Fibroblast of skin of scalp (primary cell): ENCODE results near the gene SDE2.
"Not testable (repeated sequence)": the region's sequence is repeated elsewhere in the genome, so short reads cannot be mapped to it uniquely, and the experiment has no call there.

Source experiments
- DNase-seq: peaks from one replicate; pipeline ENCODE4 v3.0.0-alpha.2; 2013

SDE2 gene

GRCh38 chr1:225974454-225974853 lies 24.7 kb downstream of the SDE2 start:
- no peak for DNase-seq

- DNase-seq: no peak
These were observed 26.0 kb downstream of the SDE2 start for GRCh38 chr1:225973158-225973557.

- DNase-seq: no peak
These were observed 26.6 kb downstream of the SDE2 start for GRCh38 chr1:225972344-225973152.

GRCh38 chr1:225970592-225971157 lies 28.5 kb downstream of the SDE2 start:
- not testable (repeated sequence) for DNase-seq

GRCh38 chr1:225969751-225970150 lies 29.4 kb downstream of the SDE2 start:
- DNase-seq: not testable (repeated sequence)

- DNase-seq: no peak
These were observed 33.9 kb downstream of the SDE2 start for GRCh38 chr1:225965231-225965630.

- DNase-seq: no peak
These were observed 35.2 kb downstream of the SDE2 start for GRCh38 chr1:225963735-225964530.

GRCh38 chr1:225962440-225962975 lies 36.6 kb downstream of the SDE2 start:
- DNase-seq: no peak

GRCh38 chr1:225961659-225962439 lies 37.3 kb downstream of the SDE2 start:
- no peak for DNase-seq

- DNase-seq: no peak
These were observed 41.1 kb downstream of the SDE2 start for GRCh38 chr1:225958041-225958440.

GRCh38 chr1:225954753-225955152 lies 44.4 kb downstream of the SDE2 start:
- DNase-seq: no peak

GRCh38 chr1:225953315-225953714 lies 45.8 kb downstream of the SDE2 start:
- DNase-seq: no peak

- DNase-seq: no peak
These were observed 48.1 kb downstream of the SDE2 start for GRCh38 chr1:225950905-225951497.

- DNase-seq: no peak
These were observed 50.1 kb downstream of the SDE2 start for GRCh38 chr1:225949041-225949440.

GRCh38 chr1:225946803-225947202 lies 52.3 kb downstream of the SDE2 start:
- no peak for DNase-seq

- DNase-seq: no peak
These were observed 53.0 kb downstream of the SDE2 start for GRCh38 chr1:225946082-225946620.

GRCh38 chr1:225945564-225945963 lies 53.6 kb downstream of the SDE2 start:
- DNase-seq: no peak

GRCh38 chr1:225944951-225945350 lies 54.2 kb downstream of the SDE2 start:
- no peak for DNase-seq

GRCh38 chr1:225944387-225944786 lies 54.8 kb downstream of the SDE2 start:
- no peak for DNase-seq

- DNase-seq: no peak
These were observed 55.6 kb downstream of the SDE2 start for GRCh38 chr1:225943582-225943981.

- DNase-seq: no peak
These were observed 56.6 kb downstream of the SDE2 start for GRCh38 chr1:225942574-225942973.

- no peak for DNase-seq
These were observed 57.3 kb downstream of the SDE2 start for GRCh38 chr1:225941942-225942222.
